ENCODE data around the gene NOXRED1.
"Not testable (repeated sequence)": the region's sequence is repeated elsewhere in the genome, so short reads cannot be mapped to it uniquely, and the experiment has no call there.

NOXRED1 gene

GRCh38 chr14:77423423-77423822 lies at the start of gene NOXRED1:
Gene NOXRED1, minus strand, starts transcription at chr14:77423523. Its CDS starts 634 bp downstream, at chr14:77422889.
- DNase-seq, result no peak

GRCh38 chr14:77470224-77470870 lies 47.0 kb upstream of the NOXRED1 start:
- DNase-seq, result no peak

- DNase-seq, result no peak
Observed at GRCh38 chr14:77469539-77469938, 46.2 kb upstream of the NOXRED1 start.

- no peak for DNase-seq
Observed at GRCh38 chr14:77469067-77469505, 45.8 kb upstream of the NOXRED1 start.

- DNase-seq, result no peak
Observed at GRCh38 chr14:77467801-77468200, 44.5 kb upstream of the NOXRED1 start.

- DNase-seq, result peak; percentile 59 to 83
Observed at GRCh38 chr14:77459072-77459723, 35.9 kb upstream of the NOXRED1 start.

- peak; percentile 8 to 66 for DNase-seq
Observed at GRCh38 chr14:77458249-77458950, 35.1 kb upstream of the NOXRED1 start.

GRCh38 chr14:77457522-77458248 lies 34.4 kb upstream of the NOXRED1 start, which contains the start of the genes AHSA1 and VIPAS39:
Gene AHSA1, plus strand, starts transcription at chr14:77458093. Its CDS starts 97 bp downstream, at chr14:77458190.
Gene VIPAS39, minus strand, starts transcription at chr14:77457601. Its CDS starts 3,499 bp downstream, at chr14:77454102.
- DNase-seq, result peak; percentile 99

GRCh38 chr14:77457115-77457521 lies 33.8 kb upstream of the NOXRED1 start:
- DNase-seq, result peak in 1 of 2 experiments; percentile 73

- DNase-seq, result no peak
Observed at GRCh38 chr14:77455966-77456640, 32.8 kb upstream of the NOXRED1 start.

GRCh38 chr14:77442196-77442595 lies 18.9 kb upstream of the NOXRED1 start:
- no peak for DNase-seq

GRCh38 chr14:77439861-77440260 lies 16.5 kb upstream of the NOXRED1 start:
- no peak for DNase-seq

GRCh38 chr14:77438596-77438995 lies 15.3 kb upstream of the NOXRED1 start:
- DNase-seq, result no peak

- DNase-seq, result no peak
Observed at GRCh38 chr14:77436042-77436441, 12.7 kb upstream of the NOXRED1 start.

- no peak for DNase-seq
Observed at GRCh38 chr14:77426396-77426795, 3.1 kb upstream of the NOXRED1 start.

- DNase-seq, result no peak
Observed at GRCh38 chr14:77424862-77425261, 1.5 kb upstream of the NOXRED1 start.

- no peak for DNase-seq
Observed at GRCh38 chr14:77421201-77421600, 2.1 kb downstream of the NOXRED1 start.

- DNase-seq, result no peak
Observed at GRCh38 chr14:77416836-77417235, 6.5 kb downstream of the NOXRED1 start.

- not testable (repeated sequence) for DNase-seq
Observed at GRCh38 chr14:77416098-77416497, 7.2 kb downstream of the NOXRED1 start.

GRCh38 chr14:77415403-77416030 lies 7.8 kb downstream of the NOXRED1 start:
- not testable (repeated sequence) for DNase-seq

- peak in 1 of 2 experiments; percentile 38 for DNase-seq
Observed at GRCh38 chr14:77409131-77409533, 14.2 kb downstream of the NOXRED1 start.

- DNase-seq, result no peak
Observed at GRCh38 chr14:77407158-77407557, 16.2 kb downstream of the NOXRED1 start.

Data from NCI-H526 (cell line).